Lung (tissue), 12 donors: ENCODE results near the gene CMTM3. TPM values are rescaled to one million over a fixed set of nuclear protein-coding genes. Genes with fewer than 3 reads are reported as not detected.

Experiments used
- ATAC-seq: fragments of 200-7000 bp; cut with Tn5 transposase; one replicate; pipeline ENCODE4 v1.9.1; 2020; ENCODE audit warnings: moderate number of reproducible peaks; ENCODE audit not compliant: insufficient read depth, low FRiP score
- DNase-seq, 3 donors: peaks; one replicate each; pipeline ENCODE4 v3.0.0-alpha.2; 2013 to 2017
- H3K27ac ChIP-seq, 2 donors: one replicate each; pipeline ENCODE4 v1.5.1; 2013; ENCODE audit warnings: mild to moderate bottlenecking in 2 of 2, moderate library complexity in 2 of 2, control low read depth in 1 of 2, inconsistent platforms in 1 of 2, low read depth in 1 of 2, low read length in 1 of 2
- H3K27me3 ChIP-seq, 3 donors: one replicate each; pipeline ENCODE4 v1.5.1; 2013; ENCODE audit warnings: low read length in 2 of 3; ENCODE audit not compliant: control insufficient read depth in 3 of 3, insufficient read depth in 3 of 3
- H3K36me3 ChIP-seq, 4 donors: one replicate each; pipeline ENCODE4 v1.5.1; 2013; ENCODE audit warnings: low read length in 4 of 4, mild to moderate bottlenecking in 1 of 4, moderate library complexity in 1 of 4; ENCODE audit not compliant: control insufficient read depth in 4 of 4, insufficient read depth in 4 of 4
- H3K4me1 ChIP-seq, 5 donors: one replicate each; pipeline ENCODE4 v1.5.1; 2013; ENCODE audit warnings: low read length in 5 of 5, mild to moderate bottlenecking in 2 of 5, moderate library complexity in 1 of 5; ENCODE audit not compliant: control insufficient read depth in 5 of 5, insufficient read depth in 5 of 5
- H3K4me3 ChIP-seq: one replicate; pipeline ENCODE4 v1.5.1; 2013; ENCODE audit warnings: mild to moderate bottlenecking, control low read depth, moderate library complexity
- H3K9ac ChIP-seq, 2 donors: one replicate each; pipeline ENCODE4 v1.5.1; 2013; ENCODE audit warnings: low read length in 2 of 2, control low read depth in 1 of 2; ENCODE audit not compliant: insufficient read depth in 1 of 2
- H3K9me3 ChIP-seq, 4 donors: one replicate each; pipeline ENCODE4 v1.5.1; 2013; ENCODE audit warnings: low read length in 3 of 4, mild to moderate bottlenecking in 1 of 4, moderate library complexity in 1 of 4; ENCODE audit not compliant: control insufficient read depth in 4 of 4, insufficient read depth in 3 of 4
- WGBS, 2 donors: extraction: QIAGEN DNeasy Blood & Tissue Kit; methylation state at CpG; one replicate each; pipeline ENCODE4 v1.1.7; 2013; 5-methylcytosine and 5-hydroxymethylcytosine counted together
- polyA plus RNA-seq, 2 donors: library from polyadenylated mRNA; stranded (reverse); fragments of 200-250 nt; gene quantifications; one replicate each; pipeline ENCODE4 v1.2.1, GENCODE V29; 2013
- total RNA-seq, 2 donors: library from RNA; depleted of rRNA in 1 of 2; stranded (reverse); fragments of >200 nt in 1 of 2; gene quantifications; one replicate each; pipeline ENCODE4 v1.2.1, GENCODE V29; 2014 to 2021
- TF ChIP-seq, protein P1 (sequence below): IDR thresholded peaks from 2 replicates; pipeline ENCODE4 v1.5.1; 2012; ENCODE audit warnings: mild to moderate bottlenecking; ENCODE audit errors: control extremely low read depth, extremely low read depth
- donor health status: control.
- donor health status: control.
- donor health status: Bipolar disorder and iron deficiency.
- donor health status: healthy.
- donor health status: DM: yes; HTN: yes; CAD: no.

Gene CMTM3
- total and polyA plus RNA-seq, 4 donors = 19.8 to 46.4 (median 31.4) TPM

DNA sequence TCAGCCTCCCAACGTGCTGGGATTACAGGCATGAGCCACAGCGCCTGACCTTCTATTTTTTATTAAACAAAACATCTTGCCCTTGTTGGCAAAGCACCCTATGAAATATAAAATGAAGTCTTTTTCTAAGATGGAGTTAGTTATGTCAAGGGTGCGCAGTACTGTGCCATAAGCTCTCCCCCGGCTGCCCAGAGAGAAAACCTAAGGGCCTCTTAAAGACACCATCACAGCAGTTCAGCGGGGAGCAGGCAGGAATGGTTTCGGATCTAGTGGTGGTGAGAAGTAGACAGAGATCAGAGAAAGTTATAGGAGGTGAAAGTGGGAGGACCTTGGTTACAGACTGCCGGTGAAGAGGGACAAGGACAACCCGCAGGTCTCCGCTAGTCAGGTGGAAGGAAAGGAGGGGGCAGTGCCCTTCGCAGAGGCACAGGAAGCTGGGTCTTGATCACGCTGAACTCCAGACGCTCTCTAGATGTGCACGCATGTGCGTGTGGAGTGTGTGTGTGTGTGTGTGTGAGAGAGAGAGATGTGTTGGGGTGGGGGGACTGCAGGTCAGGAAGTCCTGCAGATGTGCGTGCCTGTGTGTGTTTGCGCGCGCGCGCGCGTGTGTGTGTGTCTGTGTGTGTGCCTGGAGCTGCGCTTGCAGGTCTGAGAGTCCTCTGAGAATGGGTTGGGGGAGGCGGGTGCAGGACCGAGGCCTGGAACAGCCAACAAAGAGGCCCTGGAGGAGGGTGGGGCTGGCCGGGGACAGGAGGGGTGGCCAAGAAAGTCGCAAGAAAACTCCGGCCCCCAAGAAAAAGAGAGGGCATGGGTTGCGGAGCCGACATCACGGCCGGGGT lies 748 bp upstream of the CMTM3 start:
- DNase-seq (peak in 2 of 3 donors; percentile 91 to 93), ATAC-seq (peak; percentile 1)
- WGBS, 2 donors = 11 to 14% methylated on average over 30 to 32 of the region's 32 CpGs
- Histone ChIP-seq H3K27me3 (no peaks in the 10 kb centered on the region), H3K4me3 (peak overlapping the region; percentile 17), H3K9ac (peak overlapping the region in 1 of 2 donors; percentile 86), H3K27ac (peak overlapping the region in 1 of 2 donors; percentile 29), H3K9me3 (no peaks in the 10 kb centered on the region), H3K36me3 (peaks cover 0 to 5% (median 0%) of the 10 kb centered on the region in 4 donors), H3K4me1 (peaks cover 0 to 21% (median 9%) of the 10 kb centered on the region in 5 donors)
- TF ChIP-seq, protein P1, sequence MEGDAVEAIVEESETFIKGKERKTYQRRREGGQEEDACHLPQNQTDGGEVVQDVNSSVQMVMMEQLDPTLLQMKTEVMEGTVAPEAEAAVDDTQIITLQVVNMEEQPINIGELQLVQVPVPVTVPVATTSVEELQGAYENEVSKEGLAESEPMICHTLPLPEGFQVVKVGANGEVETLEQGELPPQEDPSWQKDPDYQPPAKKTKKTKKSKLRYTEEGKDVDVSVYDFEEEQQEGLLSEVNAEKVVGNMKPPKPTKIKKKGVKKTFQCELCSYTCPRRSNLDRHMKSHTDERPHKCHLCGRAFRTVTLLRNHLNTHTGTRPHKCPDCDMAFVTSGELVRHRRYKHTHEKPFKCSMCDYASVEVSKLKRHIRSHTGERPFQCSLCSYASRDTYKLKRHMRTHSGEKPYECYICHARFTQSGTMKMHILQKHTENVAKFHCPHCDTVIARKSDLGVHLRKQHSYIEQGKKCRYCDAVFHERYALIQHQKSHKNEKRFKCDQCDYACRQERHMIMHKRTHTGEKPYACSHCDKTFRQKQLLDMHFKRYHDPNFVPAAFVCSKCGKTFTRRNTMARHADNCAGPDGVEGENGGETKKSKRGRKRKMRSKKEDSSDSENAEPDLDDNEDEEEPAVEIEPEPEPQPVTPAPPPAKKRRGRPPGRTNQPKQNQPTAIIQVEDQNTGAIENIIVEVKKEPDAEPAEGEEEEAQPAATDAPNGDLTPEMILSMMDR = no peak

DNA sequence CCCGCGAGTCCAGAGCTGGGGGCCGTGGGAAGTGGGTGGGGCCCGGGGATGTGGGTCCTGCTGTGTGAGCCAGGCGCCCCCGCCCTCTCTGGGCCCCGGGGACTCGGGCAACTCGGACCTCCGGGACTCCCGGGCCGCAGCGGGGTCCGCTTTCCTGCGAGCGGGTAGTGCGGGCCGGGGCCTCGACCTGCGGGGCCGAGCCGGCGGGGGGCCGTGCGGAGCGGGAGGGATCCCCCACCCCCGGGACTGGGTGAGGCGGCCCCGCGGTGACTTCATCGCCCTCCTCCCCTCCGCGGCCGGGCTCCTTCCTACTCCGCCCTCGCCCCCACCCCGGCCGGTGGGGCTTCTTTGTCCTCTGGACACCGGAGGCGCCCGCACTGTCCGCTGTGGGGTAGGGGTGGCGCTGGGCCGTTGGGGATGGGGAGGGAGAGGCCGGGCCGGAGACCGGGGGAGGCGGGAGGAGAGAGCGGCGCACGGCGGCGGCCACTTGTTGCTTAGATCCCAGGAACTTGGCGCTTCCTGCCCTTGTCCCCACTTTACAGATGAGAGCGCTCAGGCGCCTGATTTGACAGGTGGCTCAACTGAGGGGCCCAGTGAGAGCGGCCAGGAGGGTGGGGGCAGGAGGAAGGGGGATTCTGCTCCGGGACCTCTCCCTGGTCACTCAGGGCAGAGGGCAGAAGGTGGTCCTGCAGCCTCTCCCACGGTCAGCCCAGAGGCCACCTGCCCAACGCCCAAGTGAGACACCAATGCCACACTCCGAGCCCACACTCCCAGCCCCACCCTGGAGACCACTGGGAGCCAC lies 874 bp downstream of the CMTM3 start:
- H3K9me3 ChIP-seq = no peaks in the 10 kb centered on the region
- H3K4me3 ChIP-seq = peak overlapping the region; percentile 64
- WGBS, 2 donors = 4 to 7% methylated on average over 33 to 61 of the region's 61 CpGs
- peak overlapping the region; percentile 80 to 84 for H3K27ac ChIP-seq
- H3K9ac ChIP-seq = peak overlapping the region in 1 of 2 donors; percentile 23
- peaks cover 0 to 21% (median 9%) of the 10 kb centered on the region in 4 donors for H3K36me3 ChIP-seq
- H3K27me3 ChIP-seq = no peaks in the 10 kb centered on the region
- TF ChIP-seq, protein P1 = no peak
- ATAC-seq (peak; percentile 42), DNase-seq (peak; percentile 59 to 66 (median 60))
- H3K4me1 ChIP-seq = peaks cover 0 to 21% (median 10%) of the 10 kb centered on the region in 5 donors

GRCh38 chr16:66605979-66606751 lies 1.7 kb downstream of the CMTM3 start:
- peak overlapping the region; percentile 64 for H3K4me3 ChIP-seq
- ATAC-seq = no peak
- peak overlapping the region in 1 of 2 donors; percentile 84 for H3K27ac ChIP-seq
- no peak for DNase-seq
- peak overlapping the region in 1 of 2 donors; percentile 23 for H3K9ac ChIP-seq
- peaks cover 0 to 21% (median 10%) of the 10 kb centered on the region in 5 donors for H3K4me1 ChIP-seq
- H3K36me3 ChIP-seq = peaks cover 0 to 28% (median 12%) of the 10 kb centered on the region in 4 donors
- 45 to 53% methylated on average over 10 of the region's 10 CpGs for WGBS, 2 donors
- TF ChIP-seq, protein P1 = no peak
- H3K9me3 ChIP-seq = no peaks in the 10 kb centered on the region
- H3K27me3 ChIP-seq = no peaks in the 10 kb centered on the region
